PC-9 (cell line): Measurements from ENCODE around the gene NUMB.

Source experiments
- EZH2 ChIP-seq: fragments of 200-600 bp; sonication (generic); IDR thresholded peaks from 2 replicates; pipeline ENCODE4 v1.8.0; 2017; ENCODE audit warnings: antibody characterized with exemption, low read depth
- TF ChIP-seq, protein P1 (sequence below): fragments of 200-600 bp; sonication (generic); conservative IDR thresholded peaks from 2 replicates; pipeline ENCODE4 v1.6.1; 2017; ENCODE audit warnings: mixed run types, antibody characterized with exemption, mild to moderate bottlenecking, moderate library complexity

GRCh38 chr14:73471582-73472184 is 13.3 kb upstream of the NUMB start:
- TF ChIP-seq, protein P1, sequence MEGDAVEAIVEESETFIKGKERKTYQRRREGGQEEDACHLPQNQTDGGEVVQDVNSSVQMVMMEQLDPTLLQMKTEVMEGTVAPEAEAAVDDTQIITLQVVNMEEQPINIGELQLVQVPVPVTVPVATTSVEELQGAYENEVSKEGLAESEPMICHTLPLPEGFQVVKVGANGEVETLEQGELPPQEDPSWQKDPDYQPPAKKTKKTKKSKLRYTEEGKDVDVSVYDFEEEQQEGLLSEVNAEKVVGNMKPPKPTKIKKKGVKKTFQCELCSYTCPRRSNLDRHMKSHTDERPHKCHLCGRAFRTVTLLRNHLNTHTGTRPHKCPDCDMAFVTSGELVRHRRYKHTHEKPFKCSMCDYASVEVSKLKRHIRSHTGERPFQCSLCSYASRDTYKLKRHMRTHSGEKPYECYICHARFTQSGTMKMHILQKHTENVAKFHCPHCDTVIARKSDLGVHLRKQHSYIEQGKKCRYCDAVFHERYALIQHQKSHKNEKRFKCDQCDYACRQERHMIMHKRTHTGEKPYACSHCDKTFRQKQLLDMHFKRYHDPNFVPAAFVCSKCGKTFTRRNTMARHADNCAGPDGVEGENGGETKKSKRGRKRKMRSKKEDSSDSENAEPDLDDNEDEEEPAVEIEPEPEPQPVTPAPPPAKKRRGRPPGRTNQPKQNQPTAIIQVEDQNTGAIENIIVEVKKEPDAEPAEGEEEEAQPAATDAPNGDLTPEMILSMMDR: no peak
- no peak for TF ChIP-seq EZH2
